GM23338 (cell line): ENCODE results near the gene MGAT3.

Source experiments
- CTCF ChIP-seq, 2 experiments: fragments of 200-600 bp in 1 of 2; sonication (generic) in 1 of 2; conservative IDR thresholded peaks; 2 replicates each; pipeline versions ENCODE4 v1.5.1 to v1.6.1; 2016 to 2017; ENCODE audit warnings: antibody characterized with exemption in 2 of 2, low read depth in 2 of 2, mild to moderate bottlenecking in 2 of 2, moderate library complexity in 1 of 2
- ETS1 ChIP-seq: IDR thresholded peaks from 2 replicates; pipeline ENCODE4 v1.6.1; 2016; ENCODE audit warnings: antibody characterized with exemption
- EZH2 ChIP-seq: fragments of 200-600 bp; sonication (generic); IDR thresholded peaks from one replicate; pipeline ENCODE4 v1.8.0; 2017; ENCODE audit warnings: antibody characterized with exemption, mild to moderate bottlenecking, low read depth; ENCODE audit not compliant: unreplicated experiment
- EZH2phosphoT487 ChIP-seq: fragments of 200-600 bp; sonication (generic); IDR thresholded peaks from one replicate; pipeline ENCODE4 v1.8.1; 2018; ENCODE audit warnings: antibody characterized with exemption; ENCODE audit not compliant: unreplicated experiment
- POLR2AphosphoS5 ChIP-seq: IDR thresholded peaks from 2 replicates; pipeline ENCODE4 v1.6.1; 2016; ENCODE audit warnings: antibody characterized with exemption, low read depth
- REST ChIP-seq: IDR thresholded peaks from one replicate; pipeline ENCODE4 v1.6.1; 2018; ENCODE audit warnings: antibody characterized with exemption; ENCODE audit not compliant: unreplicated experiment

- TF ChIP-seq CTCF (conservative IDR thresholded peaks at IDR 0.05; ENCODE audit: low read depth in 2 of 2) (no peak), EZH2phosphoT487 (no peak), ETS1 (no peak), REST (no peak), EZH2 (no peak), POLR2AphosphoS5 (no peak)
Observed at GRCh38 chr22:39535831-39536449, 79.1 kb downstream of the MGAT3 start.
